Neural progenitor cell (in vitro differentiated cells): ENCODE results near the gene H1-8.

Source experiments
- CTCF ChIP-seq: fragments of 200-600 bp; sonication (generic); IDR thresholded peaks from 2 replicates; pipeline ENCODE4 v1.5.1; 2017; ENCODE audit warnings: antibody characterized with exemption, mild to moderate bottlenecking
- EZH2 ChIP-seq: fragments of 200-600 bp; sonication (generic); IDR thresholded peaks from 2 replicates; pipeline ENCODE4 v1.6.1; 2017; ENCODE audit warnings: antibody characterized with exemption, mild to moderate bottlenecking, moderate library complexity
- EZH2phosphoT487 ChIP-seq: fragments of 200-600 bp; sonication (generic); IDR thresholded peaks from 2 replicates; pipeline ENCODE4 v1.6.1; 2017; ENCODE audit warnings: antibody characterized with exemption

- no peak for TF ChIP-seq CTCF
- no peak for TF ChIP-seq EZH2
- no peak for TF ChIP-seq EZH2phosphoT487
These were observed 21.4 kb upstream of the H1-8 start for GRCh38 chr3:129521611-129522010.
